Adrenal gland (tissue), 5 donors: Measurements from ENCODE around the gene PAXX.

ENCODE experiments used
- CTCF ChIP-seq, 6 experiments: fragments of 450-650 bp in 4 of 6; fragments of 200-600 bp in 2 of 6; sonication (generic) in 1 of 6; IDR thresholded peaks; 1 replicate in 5 of 6; 2 replicates in 1 of 6; pipeline versions ENCODE4 v1.5.1 to v1.8.0; 2016 to 2021; ENCODE audit warnings: antibody characterized with exemption in 6 of 6, mild to moderate bottlenecking in 2 of 6, moderate library complexity in 1 of 6
- POLR2A ChIP-seq, 2 donors: fragments of 450-650 bp; IDR thresholded peaks; one replicate each; pipeline ENCODE4 v1.6.1; 2017; ENCODE audit warnings: antibody characterized with exemption in 2 of 2, mild to moderate bottlenecking in 2 of 2, moderate library complexity in 1 of 2
- donor health status: DM: no; HTN: no; CAD: no.

GRCh38 chr9:136965771-136966484, 26.3 kb upstream of the PAXX start:
- TF ChIP-seq POLR2A (IDR thresholded peaks at IDR 0.05) (no peak), CTCF (IDR thresholded peaks at IDR 0.05) (no peak)
